Ovary (tissue), 3 donors: ENCODE measurements around the gene LRRC4C.

ENCODE experiments used
- CTCF ChIP-seq, 3 donors: fragments of 450-650 bp in 2 of 3; fragments of 200-600 bp in 1 of 3; IDR thresholded peaks; one replicate each; pipeline versions ENCODE4 v1.5.1 to v1.8.0; 2016 to 2022; ENCODE audit warnings: antibody characterized with exemption in 3 of 3, mild to moderate bottlenecking in 1 of 3
- EP300 ChIP-seq: sonication (generic); formaldehyde crosslinking; IDR thresholded peaks from one replicate; pipeline ENCODE4 v1.6.1; 2017; ENCODE audit warnings: antibody characterized with exemption
- POLR2A ChIP-seq: fragments of 450-650 bp; IDR thresholded peaks from one replicate; pipeline ENCODE4 v1.6.1; 2017; ENCODE audit warnings: antibody characterized with exemption, mild to moderate bottlenecking, moderate library complexity
- donor health status: DM: no; HTN: no; CAD: no.

- TF ChIP-seq CTCF (IDR thresholded peaks at IDR 0.05): no peak
- no peak for TF ChIP-seq POLR2A
- TF ChIP-seq EP300: no peak
Measured at GRCh38 chr11:41042688-41043087, 416.8 kb downstream of the LRRC4C start.
